Measurements from ENCODE around the gene KRTAP10-6. TPM values are rescaled to one million over a fixed set of nuclear protein-coding genes. Genes with fewer than 3 reads are reported as not detected.

KRTAP10-6 gene
- total and polyA plus RNA-seq, 2 donors (not counting 1 experiment from before 2014, with no cell fraction given) = not detected

GRCh38 chr21:44549525-44550211 lies 42.6 kb downstream of the KRTAP10-6 start:
- H3K4me2 ChIP-seq (replicated peaks; ENCODE audit: low read depth, low read length, poor library complexity, severe bottlenecking) = no peak overlapping the region
- Mint-ChIP-seq H3K27me3 (peaks cover 54% of the 10 kb centered on the region), H3K9me3 (ENCODE audit: insufficient read depth) (peaks cover 6% of the 10 kb centered on the region), H3K4me3 (no peak overlapping the region), H3K4me1 (peaks cover 8% of the 10 kb centered on the region), H3K27ac (no peak overlapping the region)
- H4K20me1 ChIP-seq (ENCODE audit: control insufficient read depth, insufficient read depth, low read length, poor library complexity, severe bottlenecking) = no peaks in the 10 kb centered on the region
- H3K79me2 ChIP-seq (ENCODE audit: control insufficient read depth, insufficient read depth, low read length) = no peaks in the 10 kb centered on the region
- ATAC-seq (ENCODE audit: low read depth) (no peak), DNase-seq (no peak)
- 81% methylated on average over 25 of the region's 25 CpGs for WGBS (ENCODE audit: insufficient coverage)
- ChIA-PET POLR2A (no interaction called here), CTCF (no interaction called here)
- H3K27ac ChIP-seq (ENCODE audit: low read length in 2 of 2) = no peak overlapping the region
- no peak overlapping the region for H3K9ac ChIP-seq (ENCODE audit: low read length)
- H3K36me3 ChIP-seq (replicated peaks in 1 of 2; ENCODE audit: control extremely low read depth in 1 of 2, control insufficient read depth in 1 of 2, extremely low read depth in 1 of 2, insufficient read depth in 2 of 2, low read length in 1 of 2) = no peaks in the 10 kb centered on the region
- peaks cover 5 to 7% of the 10 kb centered on the region in 2 donors for H3K4me1 ChIP-seq (ENCODE audit: control insufficient read depth in 2 of 2, insufficient read depth in 2 of 2, low read length in 2 of 2)
- no peak overlapping the region for H2AFZ ChIP-seq (ENCODE audit: insufficient read depth, low read depth, low read length, poor library complexity, severe bottlenecking)
- peaks cover 0 to 14% (median 1%) of the 10 kb centered on the region in 4 experiments for H3K27me3 ChIP-seq (replicated peaks in 1 of 4; ENCODE audit: control extremely low read depth in 1 of 4, control insufficient read depth in 3 of 4, insufficient read depth in 4 of 4, low read length in 3 of 4)
- H3K4me3 ChIP-seq (ENCODE audit: control extremely low read depth in 1 of 5, extremely low read depth in 1 of 5, insufficient read depth in 1 of 5, low read depth in 2 of 5, low read length in 4 of 5) = no peak overlapping the region
- TF ChIP-seq CTCF (IDR thresholded peaks at IDR 0.05) = no peak
- no peak for TF ChIP-seq EZH2 (IDR thresholded peaks at IDR 0.05; ENCODE audit: borderline replicate concordance, insufficient read depth, low read depth, low read length, poor library complexity, severe bottlenecking)
- intact Hi-C loops (cut with micrococcal nuclease) = no loop called here
- peaks cover 0 to 25% (median 9%) of the 10 kb centered on the region in 3 donors for H3K9me3 ChIP-seq (ENCODE audit: control extremely low read depth in 1 of 3, control insufficient read depth in 2 of 3, insufficient read depth in 1 of 3, low read length in 2 of 3)

- Histone ChIP-seq H2AFZ (ENCODE audit: insufficient read depth, low read depth, low read length, poor library complexity, severe bottlenecking) (no peak overlapping the region), H3K36me3 (replicated peaks in 1 of 2; ENCODE audit: control extremely low read depth in 1 of 2, control insufficient read depth in 1 of 2, extremely low read depth in 1 of 2, insufficient read depth in 2 of 2, low read length in 1 of 2) (no peaks in the 10 kb centered on the region), H3K4me1 (ENCODE audit: control insufficient read depth in 2 of 2, insufficient read depth in 2 of 2, low read length in 2 of 2) (peaks cover 5 to 7% of the 10 kb centered on the region in 2 donors), H3K9me3 (ENCODE audit: control extremely low read depth in 1 of 3, control insufficient read depth in 2 of 3, insufficient read depth in 1 of 3, low read length in 2 of 3) (peaks cover 0 to 25% (median 9%) of the 10 kb centered on the region in 3 donors), H3K4me3 (ENCODE audit: control extremely low read depth in 1 of 5, extremely low read depth in 1 of 5, insufficient read depth in 1 of 5, low read depth in 2 of 5, low read length in 4 of 5) (no peak overlapping the region), H3K9ac (ENCODE audit: low read length) (no peak overlapping the region), H3K27me3 (replicated peaks in 1 of 4; ENCODE audit: control extremely low read depth in 1 of 4, control insufficient read depth in 3 of 4, insufficient read depth in 4 of 4, low read length in 3 of 4) (peaks cover 0 to 14% (median 1%) of the 10 kb centered on the region in 4 experiments), H3K4me2 (replicated peaks; ENCODE audit: low read depth, low read length, poor library complexity, severe bottlenecking) (no peak overlapping the region), H3K27ac (ENCODE audit: low read length in 2 of 2) (no peak overlapping the region), H4K20me1 (ENCODE audit: control insufficient read depth, insufficient read depth, low read length, poor library complexity, severe bottlenecking) (no peaks in the 10 kb centered on the region), H3K79me2 (ENCODE audit: control insufficient read depth, insufficient read depth, low read length) (no peaks in the 10 kb centered on the region)
- DNase-seq (no peak), ATAC-seq (ENCODE audit: low read depth) (no peak)
- Mint-ChIP-seq H3K4me3 (no peak overlapping the region), H3K9me3 (ENCODE audit: insufficient read depth) (peaks cover 6% of the 10 kb centered on the region), H3K27me3 (peaks cover 47% of the 10 kb centered on the region), H3K27ac (no peak overlapping the region), H3K4me1 (peaks cover 8% of the 10 kb centered on the region)
- TF ChIP-seq EZH2 (IDR thresholded peaks at IDR 0.05; ENCODE audit: borderline replicate concordance, insufficient read depth, low read depth, low read length, poor library complexity, severe bottlenecking) (no peak), CTCF (IDR thresholded peaks at IDR 0.05) (no peak)
- WGBS (ENCODE audit: insufficient coverage) = 77% methylated on average over 13 of the region's 14 CpGs
- ChIA-PET CTCF (no interaction called here), POLR2A (no interaction called here)
- intact Hi-C loops (cut with micrococcal nuclease) = no loop called here
Measured at GRCh38 chr21:44548922-44549321, 43.4 kb downstream of the KRTAP10-6 start.

Data from B cell (primary cell).